ENCODE measurements around the gene TIGD2.

DNA sequence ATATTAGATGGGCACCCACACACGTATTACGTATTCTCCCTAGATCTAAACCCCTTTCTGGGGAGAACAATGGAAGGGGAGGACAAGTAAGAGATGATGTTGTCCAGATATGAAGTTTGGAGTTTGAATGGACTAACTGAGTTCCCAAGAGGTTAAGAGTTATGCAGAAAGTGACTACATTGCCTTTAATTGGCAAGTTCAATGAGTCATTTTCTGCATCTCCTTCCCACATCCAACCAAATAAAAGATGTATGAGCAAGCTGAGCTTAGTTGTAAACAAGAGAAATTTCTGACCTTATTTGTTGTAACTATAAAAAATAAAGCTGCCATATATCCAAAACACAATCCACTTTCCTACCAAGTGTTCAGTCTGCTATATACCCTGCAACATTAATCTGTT is 50.5 kb downstream of the TIGD2 start:
- TF ChIP-seq, protein P1, sequence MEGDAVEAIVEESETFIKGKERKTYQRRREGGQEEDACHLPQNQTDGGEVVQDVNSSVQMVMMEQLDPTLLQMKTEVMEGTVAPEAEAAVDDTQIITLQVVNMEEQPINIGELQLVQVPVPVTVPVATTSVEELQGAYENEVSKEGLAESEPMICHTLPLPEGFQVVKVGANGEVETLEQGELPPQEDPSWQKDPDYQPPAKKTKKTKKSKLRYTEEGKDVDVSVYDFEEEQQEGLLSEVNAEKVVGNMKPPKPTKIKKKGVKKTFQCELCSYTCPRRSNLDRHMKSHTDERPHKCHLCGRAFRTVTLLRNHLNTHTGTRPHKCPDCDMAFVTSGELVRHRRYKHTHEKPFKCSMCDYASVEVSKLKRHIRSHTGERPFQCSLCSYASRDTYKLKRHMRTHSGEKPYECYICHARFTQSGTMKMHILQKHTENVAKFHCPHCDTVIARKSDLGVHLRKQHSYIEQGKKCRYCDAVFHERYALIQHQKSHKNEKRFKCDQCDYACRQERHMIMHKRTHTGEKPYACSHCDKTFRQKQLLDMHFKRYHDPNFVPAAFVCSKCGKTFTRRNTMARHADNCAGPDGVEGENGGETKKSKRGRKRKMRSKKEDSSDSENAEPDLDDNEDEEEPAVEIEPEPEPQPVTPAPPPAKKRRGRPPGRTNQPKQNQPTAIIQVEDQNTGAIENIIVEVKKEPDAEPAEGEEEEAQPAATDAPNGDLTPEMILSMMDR (IDR thresholded peaks at IDR 0.05): no peak
- TF ChIP-seq TCF7L2 (IDR thresholded peaks at IDR 0.05; ENCODE audit: low read depth, low read length): no peak
- TF ChIP-seq SIN3A (IDR thresholded peaks at IDR 0.05; ENCODE audit: borderline replicate concordance, insufficient read depth, low read depth, low read length): no peak
- TF ChIP-seq POLR2AphosphoS5 (IDR thresholded peaks at IDR 0.05; ENCODE audit: low read depth, low read length): no peak
- TF ChIP-seq, protein P2, sequence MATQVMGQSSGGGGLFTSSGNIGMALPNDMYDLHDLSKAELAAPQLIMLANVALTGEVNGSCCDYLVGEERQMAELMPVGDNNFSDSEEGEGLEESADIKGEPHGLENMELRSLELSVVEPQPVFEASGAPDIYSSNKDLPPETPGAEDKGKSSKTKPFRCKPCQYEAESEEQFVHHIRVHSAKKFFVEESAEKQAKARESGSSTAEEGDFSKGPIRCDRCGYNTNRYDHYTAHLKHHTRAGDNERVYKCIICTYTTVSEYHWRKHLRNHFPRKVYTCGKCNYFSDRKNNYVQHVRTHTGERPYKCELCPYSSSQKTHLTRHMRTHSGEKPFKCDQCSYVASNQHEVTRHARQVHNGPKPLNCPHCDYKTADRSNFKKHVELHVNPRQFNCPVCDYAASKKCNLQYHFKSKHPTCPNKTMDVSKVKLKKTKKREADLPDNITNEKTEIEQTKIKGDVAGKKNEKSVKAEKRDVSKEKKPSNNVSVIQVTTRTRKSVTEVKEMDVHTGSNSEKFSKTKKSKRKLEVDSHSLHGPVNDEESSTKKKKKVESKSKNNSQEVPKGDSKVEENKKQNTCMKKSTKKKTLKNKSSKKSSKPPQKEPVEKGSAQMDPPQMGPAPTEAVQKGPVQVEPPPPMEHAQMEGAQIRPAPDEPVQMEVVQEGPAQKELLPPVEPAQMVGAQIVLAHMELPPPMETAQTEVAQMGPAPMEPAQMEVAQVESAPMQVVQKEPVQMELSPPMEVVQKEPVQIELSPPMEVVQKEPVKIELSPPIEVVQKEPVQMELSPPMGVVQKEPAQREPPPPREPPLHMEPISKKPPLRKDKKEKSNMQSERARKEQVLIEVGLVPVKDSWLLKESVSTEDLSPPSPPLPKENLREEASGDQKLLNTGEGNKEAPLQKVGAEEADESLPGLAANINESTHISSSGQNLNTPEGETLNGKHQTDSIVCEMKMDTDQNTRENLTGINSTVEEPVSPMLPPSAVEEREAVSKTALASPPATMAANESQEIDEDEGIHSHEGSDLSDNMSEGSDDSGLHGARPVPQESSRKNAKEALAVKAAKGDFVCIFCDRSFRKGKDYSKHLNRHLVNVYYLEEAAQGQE (IDR thresholded peaks at IDR 0.05; ENCODE audit: insufficient read depth in 1 of 2, low read depth in 2 of 2, low read length in 1 of 2): no peak
